IMR-90 (cell line): ENCODE results near the gene ATG7.
"Not testable (repeated sequence)": the region's sequence is repeated elsewhere in the genome, so short reads cannot be mapped to it uniquely, and the experiment has no call there.

Experiments
- CTCF ChIP-seq: conservative IDR thresholded peaks from 2 replicates; pipeline ENCODE4 v1.5.1; 2012; ENCODE audit warnings: mild to moderate bottlenecking, low read depth, low read length, improper control_type of control experiment
- POLR2A ChIP-seq: IDR thresholded peaks from 2 replicates; pipeline ENCODE4 v1.6.1; 2012; ENCODE audit warnings: mild to moderate bottlenecking, low read depth, low read length

- TF ChIP-seq POLR2A, CTCF: not testable (repeated sequence)
Observed at GRCh38 chr3:11572660-11573059, 300.5 kb downstream of the ATG7 start.
